Mesenchymal stem cell (in vitro differentiated cells and primary cell): ENCODE data around the gene MAMDC4.

ENCODE experiments used
- DNase-seq: peaks from one replicate; pipeline ENCODE4 v3.0.0-alpha.2; 2013
- H2AFZ ChIP-seq: one replicate; pipeline ENCODE4 v1.6.1; 2013; ENCODE audit warnings: low read depth, mild to moderate bottlenecking, control low read depth, inconsistent platforms, low read length, moderate library complexity
- H2AK5ac ChIP-seq: 2 replicates; pipeline ENCODE4 v1.6.1; 2013; ENCODE audit warnings: low read length, moderate library complexity, mild to moderate bottlenecking, inconsistent platforms; ENCODE audit not compliant: severe bottlenecking
- H2BK120ac ChIP-seq: one replicate; pipeline ENCODE4 v1.6.1; 2013; ENCODE audit warnings: low read depth, mild to moderate bottlenecking, inconsistent platforms, low read length, moderate library complexity
- H2BK12ac ChIP-seq, 2 experiments: one replicate each; pipeline ENCODE4 v1.6.1; 2013; ENCODE audit warnings: inconsistent platforms in 2 of 2, low read length in 2 of 2, mild to moderate bottlenecking in 2 of 2, moderate library complexity in 2 of 2, control low read depth in 1 of 2
- H2BK15ac ChIP-seq: one replicate; pipeline ENCODE4 v1.6.1; 2013; ENCODE audit warnings: mild to moderate bottlenecking, low read depth, inconsistent platforms; ENCODE audit not compliant: poor library complexity, severe bottlenecking
- H2BK5ac ChIP-seq: 2 replicates; pipeline ENCODE4 v1.6.1; 2013; ENCODE audit warnings: low read depth, mild to moderate bottlenecking, low read length, control low read depth, inconsistent platforms; ENCODE audit not compliant: poor library complexity, severe bottlenecking
- H3K14ac ChIP-seq, 2 experiments: one replicate each; pipeline ENCODE4 v1.6.1; 2013; ENCODE audit warnings: inconsistent platforms in 2 of 2, low read length in 2 of 2, control low read depth in 1 of 2, mild to moderate bottlenecking in 1 of 2, moderate library complexity in 1 of 2
- H3K18ac ChIP-seq, 2 experiments: one replicate each; pipeline ENCODE4 v1.6.1; 2013; ENCODE audit warnings: inconsistent platforms in 2 of 2, low read length in 2 of 2, control low read depth in 1 of 2, low read depth in 1 of 2, mild to moderate bottlenecking in 1 of 2
- H3K23ac ChIP-seq, 2 experiments: one replicate each; pipeline ENCODE4 v1.6.1; 2013; ENCODE audit warnings: inconsistent platforms in 2 of 2, low read length in 2 of 2, mild to moderate bottlenecking in 2 of 2, moderate library complexity in 2 of 2, control low read depth in 1 of 2
- H3K27ac ChIP-seq: 2 replicates; pipeline ENCODE4 v1.5.1; 2013; ENCODE audit warnings: mild to moderate bottlenecking, moderate library complexity, low read length, control low read depth, inconsistent platforms; ENCODE audit not compliant: poor library complexity, severe bottlenecking
- H3K27me3 ChIP-seq, 2 experiments: 2 replicates each; pipeline versions ENCODE4 v1.6.1 to v1.7.0; 2013; ENCODE audit warnings: low read length in 2 of 2, mild to moderate bottlenecking in 2 of 2, moderate library complexity in 2 of 2, control low read depth in 1 of 2, inconsistent platforms in 1 of 2; ENCODE audit not compliant: control insufficient read depth in 1 of 2, insufficient read depth in 1 of 2
- H3K36me3 ChIP-seq, 2 experiments: 2 replicates each; pipeline versions ENCODE4 v1.6.1 to v1.7.0; 2013; ENCODE audit warnings: low read length in 2 of 2, control low read depth in 1 of 2, inconsistent platforms in 1 of 2, low read depth in 1 of 2, mild to moderate bottlenecking in 1 of 2; ENCODE audit not compliant: insufficient read depth in 2 of 2, control insufficient read depth in 1 of 2
- H3K4ac ChIP-seq, 2 experiments: one replicate each; pipeline ENCODE4 v1.6.1; 2013; ENCODE audit warnings: inconsistent platforms in 2 of 2, low read length in 2 of 2, mild to moderate bottlenecking in 2 of 2, moderate library complexity in 2 of 2, control low read depth in 1 of 2, low read depth in 1 of 2
- H3K4me1 ChIP-seq: 2 replicates; pipeline ENCODE4 v1.6.1; 2013; ENCODE audit warnings: low read depth, low read length, control low read depth; ENCODE audit not compliant: control insufficient read depth, insufficient read depth
- H3K4me2 ChIP-seq: 2 replicates; pipeline ENCODE4 v1.6.1; 2013; ENCODE audit warnings: low read length, mild to moderate bottlenecking, inconsistent platforms; ENCODE audit not compliant: poor library complexity, severe bottlenecking
- H3K4me3 ChIP-seq, 2 experiments: 2 replicates each; pipeline versions ENCODE4 v1.5.1 to v1.7.0; 2013; ENCODE audit warnings: low read length in 2 of 2, mild to moderate bottlenecking in 2 of 2, control low read depth in 1 of 2, low read depth in 1 of 2; ENCODE audit not compliant: insufficient read depth in 1 of 2
- H3K79me1 ChIP-seq: replicated peaks from 2 replicates; pipeline ENCODE4 v1.6.1; 2013; ENCODE audit warnings: mild to moderate bottlenecking, control low read depth, low read length, inconsistent platforms; ENCODE audit not compliant: poor library complexity, severe bottlenecking
- H3K9ac ChIP-seq: 2 replicates; pipeline ENCODE4 v1.7.0; 2013; ENCODE audit warnings: mild to moderate bottlenecking, low read length, moderate library complexity
- H3K9me3 ChIP-seq: 2 replicates; pipeline ENCODE4 v1.7.0; 2013; ENCODE audit warnings: mild to moderate bottlenecking, low read length; ENCODE audit not compliant: control insufficient read depth
- H4K8ac ChIP-seq: one replicate; pipeline ENCODE4 v1.6.1; 2013; ENCODE audit warnings: inconsistent platforms, mild to moderate bottlenecking, low read length, moderate library complexity
- H4K91ac ChIP-seq: one replicate; pipeline ENCODE4 v1.6.1; 2013; ENCODE audit warnings: mild to moderate bottlenecking, low read length, inconsistent platforms
- WGBS: methylation state at CpG from one replicate; pipeline ENCODE4 v1.1.7; 2013; ENCODE audit warnings: mixed read lengths; 5-methylcytosine and 5-hydroxymethylcytosine counted together

The MAMDC4 gene

GRCh38 chr9:136804509-136805206 is 47.5 kb upstream of the MAMDC4 start:
- peaks cover 5% of the 10 kb centered on the region for H3K79me1 ChIP-seq
- 95% methylated on average over 20 of the region's 20 CpGs for WGBS
- H3K18ac ChIP-seq, result no peak overlapping the region
- H2BK120ac ChIP-seq, result no peak overlapping the region
- H2AK5ac ChIP-seq, result no peak overlapping the region
- no peak overlapping the region for H2BK15ac ChIP-seq
- peaks cover 29% of the 10 kb centered on the region for H3K4me1 ChIP-seq
- no peaks in the 10 kb centered on the region for H3K9me3 ChIP-seq
- no peak overlapping the region for H2BK5ac ChIP-seq
- H3K14ac ChIP-seq, result no peak overlapping the region
- no peak overlapping the region for H3K27ac ChIP-seq
- H3K9ac ChIP-seq, result no peak overlapping the region
- H3K23ac ChIP-seq, result no peak overlapping the region
- no peak overlapping the region for H3K4me2 ChIP-seq
- DNase-seq, result no peak
- no peak overlapping the region for H3K4ac ChIP-seq
- H2BK12ac ChIP-seq, result no peak overlapping the region
- no peak overlapping the region for H4K91ac ChIP-seq
- H3K36me3 ChIP-seq, result peaks cover 5 to 19% of the 10 kb centered on the region in 2 experiments
- peaks cover 18 to 28% of the 10 kb centered on the region in 2 experiments for H3K27me3 ChIP-seq
- H4K8ac ChIP-seq, result no peak overlapping the region
- no peak overlapping the region for H2AFZ ChIP-seq
- H3K4me3 ChIP-seq, result no peak overlapping the region

- no peak for DNase-seq
- no peak overlapping the region for H3K18ac ChIP-seq
- no peak overlapping the region for H3K23ac ChIP-seq
- no peak overlapping the region for H2BK5ac ChIP-seq
- H3K4me3 ChIP-seq, result no peak overlapping the region
- no peak overlapping the region for H4K91ac ChIP-seq
- H3K4ac ChIP-seq, result no peak overlapping the region
- H3K4me1 ChIP-seq, result peaks cover 25% of the 10 kb centered on the region
- H2BK120ac ChIP-seq, result no peak overlapping the region
- H2AK5ac ChIP-seq, result no peak overlapping the region
- 85% methylated on average over 12 of the region's 12 CpGs for WGBS
- no peak overlapping the region for H3K9ac ChIP-seq
- peaks cover 5 to 21% of the 10 kb centered on the region in 2 experiments for H3K36me3 ChIP-seq
- no peak overlapping the region for H2BK15ac ChIP-seq
- peaks cover 8% of the 10 kb centered on the region for H3K79me1 ChIP-seq
- no peak overlapping the region for H4K8ac ChIP-seq
- H3K9me3 ChIP-seq, result no peaks in the 10 kb centered on the region
- no peak overlapping the region for H2BK12ac ChIP-seq
- no peak overlapping the region for H3K14ac ChIP-seq
- peaks cover 15 to 24% of the 10 kb centered on the region in 2 experiments for H3K27me3 ChIP-seq
- no peak overlapping the region for H2AFZ ChIP-seq
- H3K4me2 ChIP-seq, result no peak overlapping the region
- H3K27ac ChIP-seq, result no peak overlapping the region
Measured at GRCh38 chr9:136805207-136805740, 46.9 kb upstream of the MAMDC4 start.

DNA sequence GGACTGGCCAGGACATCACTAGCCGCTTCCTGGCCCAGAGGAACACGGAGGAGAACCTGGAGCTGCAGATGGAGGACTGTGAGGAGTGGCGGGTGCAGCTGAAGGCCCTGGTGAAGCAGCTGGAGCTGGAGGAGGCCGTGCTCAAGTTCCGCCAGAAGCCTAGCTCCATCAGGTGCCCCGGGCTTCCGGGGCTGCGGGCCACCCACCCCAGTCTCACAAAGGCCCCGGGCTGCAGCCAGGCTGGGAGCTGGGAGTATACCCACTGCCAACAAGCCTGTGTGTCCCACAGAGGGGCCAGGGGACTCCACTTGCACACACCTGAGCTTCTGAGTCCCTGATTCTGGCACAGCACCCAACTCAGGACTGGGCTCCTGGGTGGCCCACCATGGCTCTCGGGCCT is 46.1 kb upstream of the MAMDC4 start:
- Histone ChIP-seq H2AFZ (no peak overlapping the region), H2BK120ac (no peak overlapping the region), H3K4me2 (no peak overlapping the region), H2BK5ac (no peak overlapping the region), H2BK12ac (no peak overlapping the region), H3K18ac (no peak overlapping the region), H3K4me1 (peaks cover 18% of the 10 kb centered on the region), H3K36me3 (peaks cover 5 to 25% of the 10 kb centered on the region in 2 experiments), H3K23ac (no peak overlapping the region), H3K9me3 (no peaks in the 10 kb centered on the region), H3K9ac (peak overlapping the region; percentile 90), H3K14ac (no peak overlapping the region), H3K4ac (no peak overlapping the region), H3K4me3 (no peak overlapping the region), H2BK15ac (no peak overlapping the region), H3K79me1 (peaks cover 10% of the 10 kb centered on the region), H3K27ac (no peak overlapping the region), H3K27me3 (peaks cover 10 to 16% of the 10 kb centered on the region in 2 experiments), H2AK5ac (no peak overlapping the region), H4K91ac (no peak overlapping the region), H4K8ac (no peak overlapping the region)
- WGBS, result 99% methylated on average over 8 of the region's 10 CpGs
- DNase-seq, result no peak

DNA sequence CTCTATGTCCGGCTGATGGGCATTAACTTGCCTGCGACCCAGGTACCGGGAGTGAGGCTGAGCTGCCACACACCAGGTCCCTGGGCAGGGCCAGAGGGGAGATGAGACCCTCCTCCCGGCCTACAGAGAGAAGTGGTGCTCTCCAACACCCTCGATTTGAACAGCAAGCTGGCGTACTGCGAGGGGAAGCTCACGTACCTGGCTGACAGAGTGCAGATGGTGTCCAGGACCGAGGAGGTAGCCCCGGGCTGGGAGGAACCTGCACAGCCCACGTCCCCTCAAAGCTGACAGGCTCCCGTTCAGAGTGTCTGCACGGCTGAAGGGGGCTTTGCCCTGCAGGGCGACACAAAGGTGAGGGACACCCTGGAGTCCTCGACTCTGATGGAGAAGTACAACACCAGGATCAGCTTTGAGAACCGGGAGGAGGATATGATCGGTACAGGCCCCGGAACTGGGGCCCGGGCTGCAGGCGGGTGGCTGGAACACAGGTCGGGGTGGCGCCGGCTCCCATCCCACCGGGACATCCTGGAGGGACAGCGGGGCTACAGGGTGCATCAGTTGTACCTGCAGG is 45.4 kb upstream of the MAMDC4 start:
- Histone ChIP-seq H2AFZ (peak overlapping the region; percentile 61), H3K4ac (peak overlapping the region in 1 of 2 experiments; percentile 97), H3K79me1 (peaks cover 10% of the 10 kb centered on the region), H3K4me1 (peaks cover 18% of the 10 kb centered on the region), H2BK15ac (no peak overlapping the region), H3K36me3 (peaks cover 5 to 30% of the 10 kb centered on the region in 2 experiments), H3K27ac (no peak overlapping the region), H3K9ac (peak overlapping the region; percentile 90), H3K4me3 (peak overlapping the region in 1 of 2 experiments; percentile 87), H2BK12ac (no peak overlapping the region), H3K18ac (peak overlapping the region in 1 of 2 experiments; percentile 93), H3K9me3 (no peaks in the 10 kb centered on the region), H3K27me3 (peaks cover 6 to 9% of the 10 kb centered on the region in 2 experiments), H3K4me2 (peak overlapping the region; percentile 90), H3K14ac (no peak overlapping the region), H2AK5ac (no peak overlapping the region), H4K91ac (peak overlapping the region; percentile 93), H3K23ac (no peak overlapping the region), H2BK5ac (no peak overlapping the region), H4K8ac (peak overlapping the region; percentile 57), H2BK120ac (no peak overlapping the region)
- DNase-seq, result no peak
- 89% methylated on average over 25 of the region's 25 CpGs for WGBS
